T-helper 17 cell (primary cell): Measurements from ENCODE around the gene FCGR1A. TPM values are rescaled to one million over a fixed set of nuclear protein-coding genes. Genes with fewer than 3 reads are reported as not detected.
"Not testable (repeated sequence)": the region's sequence is repeated elsewhere in the genome, so short reads cannot be mapped to it uniquely, and the experiment has no call there.

Experiments used
- ATAC-seq: fragments of 150-1000 bp; cut with Tn5 transposase; 2 replicates; pipeline ENCODE4 v1.10.0; 2021; ENCODE audit warnings: mild to moderate bottlenecking, moderate library complexity
- DNase-seq, 3 donors: peaks; one replicate each; pipeline versions ENCODE4 v3.0.0 to v3.0.0-alpha.2; 2020 to 2021
- H3K9me3 ChIP-seq: one replicate; pipeline ENCODE4 v1.7.0; 2013; ENCODE audit warnings: low read length, mild to moderate bottlenecking; ENCODE audit not compliant: control insufficient read depth, poor library complexity, severe bottlenecking
- H3K27ac Mint-ChIP-seq: one replicate; pipeline ENCODE4 v1.8.0; 2022; ENCODE audit warnings: mild to moderate bottlenecking, moderate library complexity, mixed read lengths
- H3K27me3 Mint-ChIP-seq: one replicate; pipeline ENCODE4 v1.8.0; 2022; ENCODE audit warnings: mixed read lengths
- H3K36me3 Mint-ChIP-seq: one replicate; pipeline ENCODE4 v1.8.0; 2022; ENCODE audit warnings: low read depth, mixed read lengths
- H3K4me1 Mint-ChIP-seq: one replicate; pipeline ENCODE4 v1.8.0; 2022; ENCODE audit warnings: mild to moderate bottlenecking, mixed read lengths
- H3K4me3 Mint-ChIP-seq: one replicate; pipeline ENCODE4 v1.8.0; 2022; ENCODE audit warnings: mild to moderate bottlenecking, moderate library complexity, mixed read lengths
- total RNA-seq, 4 donors: library from RNA in 2 of 4; stranded (reverse) in 2 of 4; gene quantifications; one replicate each; pipeline ENCODE4 v1.2.3 and lab custom pipeline; 2022 to 2026

The FCGR1A gene
- total RNA-seq, 2 donors from 2014 or later = 0.30 TPM; not detected in 1

GRCh38 chr1:149787688-149788451 is 5.4 kb downstream of the FCGR1A start:
- ATAC-seq, DNase-seq, H3K27ac Mint-ChIP-seq, H3K4me3 Mint-ChIP-seq, H3K9me3 ChIP-seq, H3K27me3 Mint-ChIP-seq, H3K4me1 Mint-ChIP-seq, H3K36me3 Mint-ChIP-seq: not testable (repeated sequence)

GRCh38 chr1:149792502-149792901 is 10.0 kb downstream of the FCGR1A start:
- ATAC-seq = peak; percentile 83
- not testable (repeated sequence) for H3K9me3 ChIP-seq, H3K36me3 Mint-ChIP-seq, H3K27me3 Mint-ChIP-seq, H3K4me1 Mint-ChIP-seq
- Mint-ChIP-seq H3K4me3 (peak overlapping the region; percentile 97), H3K27ac (peak overlapping the region; percentile 89)
- DNase-seq = peak in 2 of 3 donors; percentile 25 to 54

GRCh38 chr1:149792912-149793515 is 10.5 kb downstream of the FCGR1A start:
- H3K36me3 Mint-ChIP-seq, H3K27me3 Mint-ChIP-seq, H3K4me1 Mint-ChIP-seq, H3K9me3 ChIP-seq: not testable (repeated sequence)
- peak overlapping the region; percentile 55 for H3K4me3 Mint-ChIP-seq
- ATAC-seq = peak; percentile 95
- peak; percentile 68 to 79 (median 76) for DNase-seq
- H3K27ac Mint-ChIP-seq = peak overlapping the region; percentile 89

GRCh38 chr1:149793885-149794284 is 11.4 kb downstream of the FCGR1A start:
- not testable (repeated sequence) for H3K27me3 Mint-ChIP-seq, H3K4me1 Mint-ChIP-seq, DNase-seq, H3K27ac Mint-ChIP-seq, H3K36me3 Mint-ChIP-seq, H3K9me3 ChIP-seq, H3K4me3 Mint-ChIP-seq, ATAC-seq

- not testable (repeated sequence) for ATAC-seq, H3K4me3 Mint-ChIP-seq, H3K9me3 ChIP-seq, H3K27me3 Mint-ChIP-seq, H3K36me3 Mint-ChIP-seq, DNase-seq, H3K27ac Mint-ChIP-seq, H3K4me1 Mint-ChIP-seq
Observed at GRCh38 chr1:149801628-149802027, 19.1 kb downstream of the FCGR1A start.

- H3K27me3 Mint-ChIP-seq, H3K36me3 Mint-ChIP-seq, DNase-seq, H3K4me3 Mint-ChIP-seq, H3K9me3 ChIP-seq, ATAC-seq, H3K27ac Mint-ChIP-seq, H3K4me1 Mint-ChIP-seq: not testable (repeated sequence)
Observed at GRCh38 chr1:149804417-149805080, 22.1 kb downstream of the FCGR1A start.

GRCh38 chr1:149810697-149811405 is 28.4 kb downstream of the FCGR1A start:
- not testable (repeated sequence) for DNase-seq, H3K27ac Mint-ChIP-seq, ATAC-seq, H3K36me3 Mint-ChIP-seq, H3K27me3 Mint-ChIP-seq, H3K9me3 ChIP-seq, H3K4me1 Mint-ChIP-seq
- H3K4me3 Mint-ChIP-seq = peak overlapping the region; percentile 57

- not testable (repeated sequence) for H3K36me3 Mint-ChIP-seq, H3K9me3 ChIP-seq, H3K27me3 Mint-ChIP-seq, DNase-seq, H3K4me1 Mint-ChIP-seq
- peak overlapping the region; percentile 91 for H3K4me3 Mint-ChIP-seq
- H3K27ac Mint-ChIP-seq = peak overlapping the region; percentile 95
- peak; percentile 3 for ATAC-seq
Observed at GRCh38 chr1:149811514-149811889, 29.0 kb downstream of the FCGR1A start.

GRCh38 chr1:149811890-149812829 is 29.7 kb downstream of the FCGR1A start:
- H3K27ac Mint-ChIP-seq = peak overlapping the region; percentile 95
- not testable (repeated sequence) for H3K36me3 Mint-ChIP-seq, H3K4me1 Mint-ChIP-seq, H3K9me3 ChIP-seq, H3K27me3 Mint-ChIP-seq
- peak; percentile 90 for ATAC-seq
- peak overlapping the region; percentile 91 for H3K4me3 Mint-ChIP-seq
- peak; percentile 35 to 64 (median 57) for DNase-seq

- not testable (repeated sequence) for H3K27me3 Mint-ChIP-seq, H3K4me1 Mint-ChIP-seq, H3K9me3 ChIP-seq, H3K36me3 Mint-ChIP-seq
- Mint-ChIP-seq H3K4me3 (peak overlapping the region; percentile 91), H3K27ac (peak overlapping the region; percentile 95)
- peak; percentile 47 for ATAC-seq
- DNase-seq = peak; percentile 40 to 46 (median 41)
Observed at GRCh38 chr1:149812893-149813801, 30.7 kb downstream of the FCGR1A start.

GRCh38 chr1:149820387-149820786 is 37.9 kb downstream of the FCGR1A start:
- not testable (repeated sequence) for H3K27me3 Mint-ChIP-seq, ATAC-seq, H3K4me3 Mint-ChIP-seq, H3K9me3 ChIP-seq, H3K36me3 Mint-ChIP-seq, H3K4me1 Mint-ChIP-seq, DNase-seq, H3K27ac Mint-ChIP-seq

- H3K27me3 Mint-ChIP-seq, H3K36me3 Mint-ChIP-seq, H3K4me1 Mint-ChIP-seq, H3K4me3 Mint-ChIP-seq, DNase-seq, ATAC-seq, H3K27ac Mint-ChIP-seq, H3K9me3 ChIP-seq: not testable (repeated sequence)
Observed at GRCh38 chr1:149826555-149826954, 44.1 kb downstream of the FCGR1A start.
